Adrenal gland (tissue), 12 donors: Measurements from ENCODE around the gene PTH1R. TPM values are rescaled to one million over a fixed set of nuclear protein-coding genes. Genes with fewer than 3 reads are reported as not detected.

Experiments used
- DNase-seq, 7 donors: peaks; one replicate each; pipeline ENCODE4 v3.0.0-alpha.2; 2019 to 2020
- H3K27ac ChIP-seq, 5 donors: fragments of 200-600 bp; sonication (generic) in 4 of 5; 1 replicate in 3 of 5; 2 replicates in 2 of 5; pipeline versions ENCODE4 v1.5.1 to v1.8.0; 2016 to 2020; ENCODE audit warnings: mild to moderate bottlenecking in 1 of 5
- H3K27me3 ChIP-seq: fragments of 200-600 bp; 2 replicates; pipeline ENCODE4 v1.8.0; 2021
- H3K36me3 ChIP-seq, 2 donors: fragments of 200-600 bp; replicated peaks in 1 of 2; 1 replicate in 1 of 2; 2 replicates in 1 of 2; pipeline versions ENCODE4 v1.5.1 to v1.8.0; 2018 to 2022
- H3K4me1 ChIP-seq, 2 donors: fragments of 200-600 bp; replicated peaks in 1 of 2; 1 replicate in 1 of 2; 2 replicates in 1 of 2; pipeline versions ENCODE4 v1.5.1 to v1.8.0; 2018 to 2021
- H3K4me3 ChIP-seq, 4 donors: fragments of 200-600 bp; sonication (generic) in 3 of 4; one replicate each; pipeline ENCODE4 v1.5.1; 2016 to 2018
- H3K9me3 ChIP-seq, 3 donors: fragments of 200-600 bp; sonication (generic) in 1 of 3; replicated peaks in 1 of 3; 1 replicate in 2 of 3; 2 replicates in 1 of 3; pipeline versions ENCODE4 v1.5.1 to v1.8.0; 2016 to 2021
- CTCF ChIP-seq, 6 experiments: fragments of 450-650 bp in 4 of 6; fragments of 200-600 bp in 2 of 6; sonication (generic) in 1 of 6; IDR thresholded peaks; 1 replicate in 5 of 6; 2 replicates in 1 of 6; pipeline versions ENCODE4 v1.5.1 to v1.8.0; 2016 to 2021; ENCODE audit warnings: antibody characterized with exemption in 6 of 6, mild to moderate bottlenecking in 2 of 6, moderate library complexity in 1 of 6
- POLR2A ChIP-seq, 2 donors: fragments of 450-650 bp; IDR thresholded peaks; one replicate each; pipeline ENCODE4 v1.6.1; 2017; ENCODE audit warnings: antibody characterized with exemption in 2 of 2, mild to moderate bottlenecking in 2 of 2, moderate library complexity in 1 of 2
- WGBS, 4 donors: extraction: QIAGEN DNeasy Blood & Tissue Kit in 2 of 4; methylation state at CpG; one replicate each; pipeline versions ENCODE4 v1.1.5 to v1.1.7; 2013 to 2017; 5-methylcytosine and 5-hydroxymethylcytosine counted together
- intact Hi-C, 2 donors: fragments of 100-400 bp; cut with DNase I; formaldehyde crosslinking; loops; one replicate each; pipeline versions ENCODE4 v1.14.1 to v1.15.0; 2022 to 2023
- polyA plus RNA-seq, 3 donors: library from polyadenylated mRNA; stranded (reverse); fragments of 200-250 nt in 2 of 3; fragments of 350-450 nt in 1 of 3; fragmentation: Illumina TruSeq in 1 of 3; extraction: RNeasy Lipid Tissue Mini Kit (QIAGEN cat#74804) in 1 of 3; gene quantifications; one replicate each; pipeline ENCODE4 v1.2.3, GENCODE V29; 2013 to 2014
- total RNA-seq, 9 donors: library from RNA; depleted of rRNA in 4 of 9; stranded (reverse); fragments of >200 nt in 4 of 9; fragments of 120-200 nt in 1 of 9; fragmentation: NEBNext Ultra II Directional in 1 of 9; extraction: Animal tissue kit (Norgen Biotek cat#: 25700) in 1 of 9; gene quantifications; one replicate each; pipeline versions ENCODE4 v1.1.0 to v1.2.4, GENCODE V29; 2013 to 2023
- donor health status: healthy with polysubstance abuse.
- donor health status: Bipolar disorder and iron deficiency.
- donor health status: DM: yes; HTN: yes; CAD: no.
- donor health status: DM: no; HTN: no; CAD: no.
- donor health status: DM: no; HTN: no; CAD: no.
- donor health status: DM: yes; HTN: yes; CAD: no.

Gene PTH1R
- total and polyA plus RNA-seq, 12 donors = 10.0 to 1,399 (median 47.5) TPM

GRCh38 chr3:46942481-46943236 is 65.1 kb downstream of the PTH1R start:
- no peaks in the 10 kb centered on the region for H3K9me3 ChIP-seq
- no peak for TF ChIP-seq POLR2A (IDR thresholded peaks at IDR 0.05)
- TF ChIP-seq CTCF (IDR thresholded peaks at IDR 0.05) = no peak
- intact Hi-C loops = no loop called here
- H3K27ac ChIP-seq = peak overlapping the region; percentile 51 to 94 (median 82)
- no peaks in the 10 kb centered on the region for H3K27me3 ChIP-seq
- peaks cover 37 to 63% of the 10 kb centered on the region in 2 donors for H3K4me1 ChIP-seq
- H3K4me3 ChIP-seq = no peak overlapping the region
- peak in 2 of 7 donors; percentile 42 to 56 for DNase-seq
- peaks cover 0 to 19% of the 10 kb centered on the region in 2 donors for H3K36me3 ChIP-seq
- 83 to 91% (median 86%) methylated on average over 12 of the region's 12 CpGs for WGBS, 4 donors

- intact Hi-C loops = no loop called here
- TF ChIP-seq CTCF (IDR thresholded peaks at IDR 0.05) = no peak
- no peak for TF ChIP-seq POLR2A (IDR thresholded peaks at IDR 0.05)
- H3K9me3 ChIP-seq = no peaks in the 10 kb centered on the region
- no peaks in the 10 kb centered on the region for H3K27me3 ChIP-seq
- H3K27ac ChIP-seq = peak overlapping the region; percentile 51 to 94 (median 82)
- peaks cover 44 to 71% of the 10 kb centered on the region in 2 donors for H3K4me1 ChIP-seq
- WGBS, 4 donors = 52 to 57% (median 54%) methylated on average over 9 to 12 of the region's 12 CpGs
- peaks cover 0 to 19% of the 10 kb centered on the region in 2 donors for H3K36me3 ChIP-seq
- peak in 3 of 7 donors; percentile 50 to 70 (median 58) for DNase-seq
- H3K4me3 ChIP-seq = no peak overlapping the region
Observed at GRCh38 chr3:46943237-46944187, 66.0 kb downstream of the PTH1R start.

GRCh38 chr3:46944191-46944590 is 66.7 kb downstream of the PTH1R start:
- Histone ChIP-seq H3K4me1 (peaks cover 51 to 71% of the 10 kb centered on the region in 2 donors), H3K27ac (peak overlapping the region; percentile 51 to 94 (median 82)), H3K9me3 (no peaks in the 10 kb centered on the region), H3K4me3 (no peak overlapping the region), H3K36me3 (peaks cover 0 to 18% of the 10 kb centered on the region in 2 donors), H3K27me3 (no peaks in the 10 kb centered on the region)
- no peak for DNase-seq
- WGBS, 4 donors = 87% methylated on average over 8 of the region's 8 CpGs
- intact Hi-C loops = no loop called here
- TF ChIP-seq CTCF (IDR thresholded peaks at IDR 0.05) (no peak), POLR2A (IDR thresholded peaks at IDR 0.05) (no peak)

- intact Hi-C loops = no loop called here
- DNase-seq = no peak
- Histone ChIP-seq H3K27ac (peak overlapping the region; percentile 76 to 97 (median 92)), H3K27me3 (no peaks in the 10 kb centered on the region), H3K9me3 (no peaks in the 10 kb centered on the region), H3K36me3 (no peaks in the 10 kb centered on the region), H3K4me1 (peaks cover 70 to 89% of the 10 kb centered on the region in 2 donors), H3K4me3 (no peak overlapping the region)
- TF ChIP-seq CTCF (IDR thresholded peaks at IDR 0.05) = no peak
- TF ChIP-seq POLR2A (IDR thresholded peaks at IDR 0.05) = no peak
- 50 to 69% (median 55%) methylated on average over 4 to 6 of the region's 6 CpGs for WGBS, 4 donors
Observed at GRCh38 chr3:46946416-46946815, 68.9 kb downstream of the PTH1R start.
